Right lobe of liver (tissue), 6 donors: Measurements from ENCODE around the gene CDH13. TPM values are rescaled to one million over a fixed set of nuclear protein-coding genes. Genes with fewer than 3 reads are reported as not detected.

Source experiments
- ATAC-seq, 4 donors: fragments of 200-7000 bp; cut with Tn5 transposase; one replicate each; pipeline ENCODE4 v1.9.1; 2020; ENCODE audit warnings: mild to moderate bottlenecking in 4 of 4, moderate library complexity in 4 of 4
- DNase-seq, 3 donors: peaks; one replicate each; pipeline ENCODE4 v3.0.0-alpha.2; 2020
- H3K27ac ChIP-seq, 3 donors: fragments of 200-600 bp; one replicate each; pipeline ENCODE4 v1.8.0; 2022
- H3K27me3 ChIP-seq, 2 donors: fragments of 200-600 bp; one replicate each; pipeline ENCODE4 v1.8.0; 2022
- H3K36me3 ChIP-seq, 4 donors: fragments of 200-600 bp; sonication (generic) in 1 of 4; one replicate each; pipeline versions ENCODE4 v1.5.1 to v1.8.0; 2017 to 2022; ENCODE audit warnings: control low read depth in 1 of 4
- H3K4me1 ChIP-seq, 4 donors: fragments of 200-600 bp; sonication (generic) in 1 of 4; one replicate each; pipeline versions ENCODE4 v1.5.1 to v1.8.0; 2017 to 2022; ENCODE audit warnings: control low read depth in 1 of 4
- H3K4me3 ChIP-seq, 3 donors: fragments of 200-600 bp; one replicate each; pipeline ENCODE4 v1.8.0; 2022
- H3K9me3 ChIP-seq, 4 donors: fragments of 200-600 bp; sonication (generic) in 1 of 4; one replicate each; pipeline versions ENCODE4 v1.5.1 to v1.8.0; 2017 to 2022; ENCODE audit warnings: control low read depth in 1 of 4
- POLR2A ChIP-seq: fragments of 450-650 bp; IDR thresholded peaks from one replicate; pipeline ENCODE4 v1.6.1; 2017; ENCODE audit warnings: antibody characterized with exemption, mild to moderate bottlenecking
- WGBS: methylation state at CpG from one replicate; pipeline ENCODE4 v1.1.6; 2018; ENCODE audit warnings: low coverage, low lambda C conversion rate; ENCODE audit not compliant: insufficient coverage; ENCODE audit errors: missing lambda C conversion rate; 5-methylcytosine and 5-hydroxymethylcytosine counted together
- intact Hi-C, 2 donors: fragments of 100-400 bp; cut with DNase I; formaldehyde crosslinking; loops; one replicate each; pipeline versions ENCODE4 v1.11.2 to v1.14.1; 2022
- total RNA-seq, 6 experiments: library from RNA; depleted of rRNA in 2 of 6; stranded (reverse); fragments of >200 nt in 2 of 6; fragmentation: NEBNext Ultra II Directional in 3 of 6; extraction: Animal tissue kit (Norgen Biotek cat#: 25700) in 3 of 6; gene quantifications; one replicate each; pipeline versions ENCODE4 v1.1.0 to v1.2.4, GENCODE V29; 2016 to 2023
- TF ChIP-seq, protein P1 (sequence below), 4 donors: fragments of 200-600 bp in 3 of 4; fragments of 450-650 bp in 1 of 4; IDR thresholded peaks; one replicate each; pipeline versions ENCODE4 v1.5.1 to v1.8.0; 2016 to 2022; ENCODE audit warnings: antibody characterized with exemption in 4 of 4, mild to moderate bottlenecking in 2 of 4
- donor health status: DM: no; HTN: yes; CAD: no.
- donor health status: DM: no; HTN: no; CAD: no.
- donor health status: DM: no; HTN: no; CAD: no.
- donor health status: DM: no; HTN: yes; CAD: no.
- donor health status: DM: no; HTN: yes; CAD: no.

Gene CDH13
- total RNA-seq, 6 experiments from 2014 or later: 0.13 to 4.6 (median 0.49) TPM

DNA sequence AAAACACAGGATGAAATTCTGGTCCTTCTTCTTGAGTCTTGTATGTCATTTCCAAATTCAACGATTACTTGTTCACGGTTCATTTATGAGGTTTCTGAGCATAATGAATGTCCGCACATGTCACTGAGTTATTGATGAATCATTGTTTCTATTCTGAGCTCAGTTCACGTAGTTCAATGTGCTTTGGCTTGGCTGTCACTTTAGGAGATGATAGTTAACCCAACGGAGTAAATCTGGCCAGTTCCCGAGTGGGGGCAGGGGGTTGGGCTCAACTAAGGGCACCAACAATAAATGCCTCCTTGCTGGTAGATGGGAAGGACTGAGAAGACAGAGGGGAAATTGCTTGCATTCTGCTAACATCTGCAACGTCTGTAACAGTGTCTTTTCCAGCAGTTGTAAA lies 941.6 kb downstream of the CDH13 start:
- ATAC-seq: no peak
- no peak for TF ChIP-seq POLR2A
- TF ChIP-seq, protein P1, sequence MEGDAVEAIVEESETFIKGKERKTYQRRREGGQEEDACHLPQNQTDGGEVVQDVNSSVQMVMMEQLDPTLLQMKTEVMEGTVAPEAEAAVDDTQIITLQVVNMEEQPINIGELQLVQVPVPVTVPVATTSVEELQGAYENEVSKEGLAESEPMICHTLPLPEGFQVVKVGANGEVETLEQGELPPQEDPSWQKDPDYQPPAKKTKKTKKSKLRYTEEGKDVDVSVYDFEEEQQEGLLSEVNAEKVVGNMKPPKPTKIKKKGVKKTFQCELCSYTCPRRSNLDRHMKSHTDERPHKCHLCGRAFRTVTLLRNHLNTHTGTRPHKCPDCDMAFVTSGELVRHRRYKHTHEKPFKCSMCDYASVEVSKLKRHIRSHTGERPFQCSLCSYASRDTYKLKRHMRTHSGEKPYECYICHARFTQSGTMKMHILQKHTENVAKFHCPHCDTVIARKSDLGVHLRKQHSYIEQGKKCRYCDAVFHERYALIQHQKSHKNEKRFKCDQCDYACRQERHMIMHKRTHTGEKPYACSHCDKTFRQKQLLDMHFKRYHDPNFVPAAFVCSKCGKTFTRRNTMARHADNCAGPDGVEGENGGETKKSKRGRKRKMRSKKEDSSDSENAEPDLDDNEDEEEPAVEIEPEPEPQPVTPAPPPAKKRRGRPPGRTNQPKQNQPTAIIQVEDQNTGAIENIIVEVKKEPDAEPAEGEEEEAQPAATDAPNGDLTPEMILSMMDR (IDR thresholded peaks at IDR 0.05): no peak
- intact Hi-C loops: no loop called here
- H3K9me3 ChIP-seq: no peaks in the 10 kb centered on the region
- no peak overlapping the region for H3K27ac ChIP-seq
- WGBS: 36% methylated on average over 7 of the region's 7 CpGs
- no peaks in the 10 kb centered on the region for H3K36me3 ChIP-seq
- H3K27me3 ChIP-seq: no peaks in the 10 kb centered on the region
- no peak overlapping the region for H3K4me3 ChIP-seq
- H3K4me1 ChIP-seq: no peaks in the 10 kb centered on the region
- DNase-seq: no peak

DNA sequence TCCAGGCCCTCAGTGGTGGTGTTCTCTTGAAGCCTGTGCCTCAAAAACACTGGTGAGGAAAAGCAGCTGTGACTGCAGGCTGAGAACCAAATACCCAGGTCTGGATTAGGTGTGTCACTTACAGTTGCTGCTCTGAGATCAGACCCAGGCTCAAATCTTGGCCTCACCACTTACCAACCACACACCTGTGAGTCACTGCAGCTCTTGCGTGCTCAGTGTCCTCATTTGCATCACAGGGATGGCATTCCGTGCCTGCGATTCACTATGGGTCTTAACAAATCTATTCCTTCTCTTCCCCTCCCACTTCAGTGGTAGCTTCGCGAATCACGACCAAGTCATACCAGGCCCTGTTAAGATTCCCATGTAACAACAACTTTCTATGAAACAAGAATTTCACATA lies 947.6 kb downstream of the CDH13 start:
- H3K27ac ChIP-seq: no peak overlapping the region
- TF ChIP-seq POLR2A: no peak
- TF ChIP-seq, protein P1 (IDR thresholded peaks at IDR 0.05): no peak
- DNase-seq (no peak), ATAC-seq (no peak)
- intact Hi-C loops: no loop called here
- no peak overlapping the region for H3K4me3 ChIP-seq
- no peaks in the 10 kb centered on the region for H3K9me3 ChIP-seq
- no peaks in the 10 kb centered on the region for H3K27me3 ChIP-seq
- WGBS: 59% methylated on average over 3 of the region's 6 CpGs
- no peaks in the 10 kb centered on the region for H3K36me3 ChIP-seq
- no peaks in the 10 kb centered on the region for H3K4me1 ChIP-seq

DNA sequence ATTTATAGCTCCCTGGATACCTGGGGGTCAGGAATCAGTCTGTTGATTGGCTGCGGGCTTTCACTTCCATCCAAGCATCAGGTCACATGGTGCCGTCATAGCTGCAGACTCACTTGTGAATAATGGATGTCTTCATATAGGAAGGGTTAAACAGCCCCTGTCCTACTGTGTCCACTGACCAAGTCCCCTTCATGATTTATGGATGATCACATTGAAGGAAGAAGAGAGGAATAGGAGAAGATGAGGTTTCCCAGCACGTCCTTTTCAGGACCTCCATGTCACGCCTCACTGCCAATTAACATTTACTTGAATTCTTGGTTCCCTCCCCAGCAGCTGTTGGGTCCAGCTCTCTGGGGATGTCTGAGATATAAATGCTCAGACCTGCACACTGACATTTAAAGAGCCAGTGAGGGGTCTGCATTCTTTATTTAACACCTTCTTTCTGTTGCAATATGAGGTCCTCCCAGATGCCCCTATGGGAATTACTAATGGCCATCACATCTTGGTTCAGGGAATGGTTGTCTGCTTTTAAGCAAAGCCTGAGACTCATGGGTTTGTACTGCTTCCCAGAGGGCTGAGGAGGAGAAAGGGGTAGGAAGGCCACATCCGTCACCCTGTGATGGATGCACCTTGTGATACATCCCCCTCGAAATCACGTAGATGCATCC lies 950.4 kb downstream of the CDH13 start:
- ATAC-seq (no peak), DNase-seq (no peak)
- H3K4me1 ChIP-seq: no peaks in the 10 kb centered on the region
- intact Hi-C loops: no loop called here
- H3K9me3 ChIP-seq: no peaks in the 10 kb centered on the region
- no peaks in the 10 kb centered on the region for H3K36me3 ChIP-seq
- H3K27ac ChIP-seq: no peak overlapping the region
- 54% methylated on average over 7 of the region's 7 CpGs for WGBS
- H3K4me3 ChIP-seq: no peak overlapping the region
- H3K27me3 ChIP-seq: no peaks in the 10 kb centered on the region
- TF ChIP-seq, protein P1 (IDR thresholded peaks at IDR 0.05): no peak
- TF ChIP-seq POLR2A: no peak

DNA sequence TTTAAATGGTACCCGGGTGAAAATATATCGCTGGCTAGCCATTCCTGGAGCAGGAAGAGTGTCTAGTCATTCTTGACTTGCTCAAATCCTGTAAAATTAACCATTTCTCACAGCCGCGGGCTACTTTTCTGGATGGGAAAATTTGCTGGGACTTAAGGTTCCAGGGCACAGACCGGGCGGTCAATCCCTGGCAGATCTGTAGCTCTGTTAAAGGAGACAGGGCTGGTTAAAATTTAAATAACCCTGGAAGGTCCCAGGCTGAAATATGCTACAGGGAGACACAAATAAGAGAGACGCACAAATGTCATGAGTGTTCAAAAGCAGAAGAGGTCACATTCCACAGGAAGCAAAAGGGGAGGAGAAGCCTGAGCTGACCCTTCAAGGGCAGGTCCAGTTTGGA lies 951.4 kb downstream of the CDH13 start:
- TF ChIP-seq, protein P1 (IDR thresholded peaks at IDR 0.05): no peak
- TF ChIP-seq POLR2A: no peak
- H3K27ac ChIP-seq: no peak overlapping the region
- ATAC-seq: no peak
- intact Hi-C loops: no loop called here
- no peak for DNase-seq
- H3K27me3 ChIP-seq: no peaks in the 10 kb centered on the region
- 63% methylated on average over 7 of the region's 7 CpGs for WGBS
- H3K36me3 ChIP-seq: no peaks in the 10 kb centered on the region
- no peak overlapping the region for H3K4me3 ChIP-seq
- H3K9me3 ChIP-seq: no peaks in the 10 kb centered on the region
- no peaks in the 10 kb centered on the region for H3K4me1 ChIP-seq
